HG03025 (cell line): ENCODE measurements around the gene CSTB.

Experiments used
- ATAC-seq: cut with Tn5 transposase; IDR thresholded peaks from one replicate; pipeline ENCODE4 v1.9.1; 2021; ENCODE audit warnings: mild to moderate bottlenecking, moderate library complexity; ENCODE audit not compliant: unreplicated experiment, low FRiP score

CSTB gene

GRCh38 chr21:43811262-43812105 lies 35.4 kb upstream of the CSTB start:
- ATAC-seq, result no peak

GRCh38 chr21:43810505-43811261 lies 34.6 kb upstream of the CSTB start:
- no peak for ATAC-seq

- ATAC-seq, result no peak
These were observed 33.9 kb upstream of the CSTB start for GRCh38 chr21:43809853-43810504.

GRCh38 chr21:43809346-43809799 lies 33.3 kb upstream of the CSTB start:
- ATAC-seq, result no peak

GRCh38 chr21:43808832-43809251 lies 32.7 kb upstream of the CSTB start:
- no peak for ATAC-seq

- ATAC-seq, result no peak
These were observed 32.3 kb upstream of the CSTB start for GRCh38 chr21:43808367-43808766.

GRCh38 chr21:43806017-43806710 lies 30.1 kb upstream of the CSTB start:
- ATAC-seq, result peak; percentile 6

GRCh38 chr21:43805275-43805800 lies 29.2 kb upstream of the CSTB start:
- peak; percentile 57 for ATAC-seq

GRCh38 chr21:43803558-43804300 lies 27.6 kb upstream of the CSTB start:
- ATAC-seq, result no peak

GRCh38 chr21:43802713-43803313 lies 26.7 kb upstream of the CSTB start:
- no peak for ATAC-seq

- no peak for ATAC-seq
These were observed 25.1 kb upstream of the CSTB start for GRCh38 chr21:43801006-43801783.

- ATAC-seq, result no peak
These were observed 24.5 kb upstream of the CSTB start for GRCh38 chr21:43800566-43800965.

- no peak for ATAC-seq
These were observed 24.0 kb upstream of the CSTB start for GRCh38 chr21:43800124-43800523.

- ATAC-seq, result no peak
These were observed 23.3 kb upstream of the CSTB start for GRCh38 chr21:43799301-43799840.

- no peak for ATAC-seq
These were observed 22.0 kb upstream of the CSTB start for GRCh38 chr21:43797925-43798715.

- no peak for ATAC-seq
These were observed 21.3 kb upstream of the CSTB start for GRCh38 chr21:43797415-43797814.

- ATAC-seq, result no peak
These were observed 18.7 kb upstream of the CSTB start for GRCh38 chr21:43794857-43795256.
